K562 (cell line): Measurements from ENCODE around the gene TGFBR3L. TPM values are rescaled to one million over a fixed set of nuclear protein-coding genes. Genes with fewer than 3 reads are reported as not detected.

Source experiments
- ARID4B ChIP-seq: sonication (generic); formaldehyde crosslinking; IDR thresholded peaks from 2 replicates; pipeline ENCODE4 v1.8.0; 2022; ENCODE audit warnings: mild to moderate bottlenecking, missing genetic modification reagents
- ATF1 ChIP-seq, 2 experiments: fragments of 450-650 bp in 1 of 2; IDR thresholded peaks; 2 replicates each; pipeline ENCODE4 v1.6.1; 2016; ENCODE audit warnings: missing compliant biosample characterization in 1 of 2, missing genetic modification characterization in 1 of 2
- BCOR ChIP-seq: fragments of 450-650 bp; IDR thresholded peaks from 2 replicates; pipeline ENCODE4 v1.6.1; 2016
- CBX3 ChIP-seq, 2 experiments: IDR thresholded peaks; 1 replicate in 1 of 2; 2 replicates in 1 of 2; pipeline ENCODE4 v1.6.1; 2012; ENCODE audit warnings: inconsistent platforms in 2 of 2, low read length in 2 of 2, borderline replicate concordance in 1 of 2, control low read depth in 1 of 2
- ELF1 ChIP-seq: fragments of 200-800 bp; sonication (Bioruptor generic); IDR thresholded peaks from 2 replicates; pipeline ENCODE4 v1.6.1; 2016; ENCODE audit warnings: missing genetic modification characterization, missing compliant biosample characterization
- NRF1 ChIP-seq, 2 experiments: fragments of 450-650 bp; IDR thresholded peaks in 1 of 2; conservative IDR thresholded peaks in 1 of 2; 2 replicates each; pipeline ENCODE4 v1.6.1; 2014; ENCODE audit warnings: mild to moderate bottlenecking in 2 of 2
- PRDM10 ChIP-seq: fragments of 450-650 bp; IDR thresholded peaks from 2 replicates; pipeline ENCODE4 v1.6.1; 2018; ENCODE audit not compliant: partially characterized antibody
- PTBP1 ChIP-seq: fragments of 200-400 bp; formaldehyde crosslinking; IDR thresholded peaks from 2 replicates; pipeline ENCODE4 v1.6.1; 2017; ENCODE audit warnings: low read depth, low read length
- RBM34 ChIP-seq: fragments of 200-400 bp; formaldehyde crosslinking; IDR thresholded peaks from 2 replicates; pipeline ENCODE4 v1.6.1; 2018; ENCODE audit warnings: low read length, borderline replicate concordance; ENCODE audit not compliant: insufficient read depth
- SRF ChIP-seq, 2 experiments: fragments of 250-450, 450-650 bp in 1 of 2; sonication (Bioruptor Pico) in 1 of 2; sonication (generic) in 1 of 2; formaldehyde crosslinking; IDR thresholded peaks; 2 replicates each; pipeline versions ENCODE4 v1.5.0 to v1.5.1; 2020 to 2022; ENCODE audit warnings: mild to moderate bottlenecking in 1 of 2, missing genetic modification reagents in 1 of 2
- TOE1 ChIP-seq, 2 experiments: fragments of 450-650 bp in 1 of 2; sonication (generic) in 1 of 2; formaldehyde crosslinking in 1 of 2; IDR thresholded peaks; 2 replicates each; pipeline versions ENCODE4 v1.7.1 to v1.8.0; 2016 to 2022; ENCODE audit warnings: borderline replicate concordance in 2 of 2, mild to moderate bottlenecking in 2 of 2, antibody characterized with exemption in 1 of 2, inconsistent platforms in 1 of 2, low read depth in 1 of 2, missing genetic modification reagents in 1 of 2, moderate library complexity in 1 of 2
- ZFX ChIP-seq: sonication (generic); formaldehyde crosslinking; IDR thresholded peaks from 2 replicates; pipeline ENCODE4 v1.8.0; 2022; ENCODE audit warnings: mild to moderate bottlenecking, missing genetic modification reagents, moderate library complexity
- polyA plus RNA-seq, 8 experiments: library from polyadenylated mRNA; depleted of rRNA in 4 of 8; stranded (reverse) in 5 of 8; unstranded in 3 of 8; fragments of >200 nt; fragmentation: Nextera tagmentation in 2 of 8; fragmentation: Illumina TruSeq in 1 of 8; extraction: Ambion mirVana in 2 of 8; extraction: Trizol in 1 of 8; gene quantifications; 2 replicates each; pipeline versions ENCODE4 v1.2.1 to v1.2.3, GENCODE V29; 2011 to 2014; ENCODE audit warnings: inconsistent platforms in 1 of 8, missing spikeins in 1 of 8
- total RNA-seq, 7 experiments: library from RNA; depleted of rRNA in 6 of 7; stranded (reverse); fragments of >200 nt in 6 of 7; fragmentation: Illumina TruSeq in 2 of 7; extraction: Trizol in 2 of 7; gene quantifications; 2 replicates each; pipeline versions ENCODE4 v1.2.1 to v1.2.3, GENCODE V29; 2011 to 2021; ENCODE audit warnings: low replicate concordance in 1 of 7
- TF ChIP-seq, protein P1 (sequence below): sonication (generic); IDR thresholded peaks from 2 replicates; pipeline ENCODE4 v1.6.1; 2016

Gene TGFBR3L
- total and polyA plus RNA-seq, 9 of the 15 experiments (the other 6 are each of a cell fraction or from before 2014, with no cell fraction given): not detected

GRCh38 chr19:7872306-7873204 lies 42.1 kb upstream of the TGFBR3L start (continued):
- TF ChIP-seq, protein P1, sequence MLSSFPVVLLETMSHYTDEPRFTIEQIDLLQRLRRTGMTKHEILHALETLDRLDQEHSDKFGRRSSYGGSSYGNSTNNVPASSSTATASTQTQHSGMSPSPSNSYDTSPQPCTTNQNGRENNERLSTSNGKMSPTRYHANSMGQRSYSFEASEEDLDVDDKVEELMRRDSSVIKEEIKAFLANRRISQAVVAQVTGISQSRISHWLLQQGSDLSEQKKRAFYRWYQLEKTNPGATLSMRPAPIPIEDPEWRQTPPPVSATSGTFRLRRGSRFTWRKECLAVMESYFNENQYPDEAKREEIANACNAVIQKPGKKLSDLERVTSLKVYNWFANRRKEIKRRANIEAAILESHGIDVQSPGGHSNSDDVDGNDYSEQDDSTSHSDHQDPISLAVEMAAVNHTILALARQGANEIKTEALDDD: no peak
- TF ChIP-seq ARID4B (CRISPR knock-in tag): peak; percentile 4
- peak; percentile 98 for TF ChIP-seq BCOR
- no peak for TF ChIP-seq RBM34
- peak; percentile 38; the same call in 1 of the 2 replicates for TF ChIP-seq ZFX (CRISPR knock-in tag)
- TF ChIP-seq ELF1 (tag): 0 out of 2 replicates have a peak, but pooled peaks have one; percentile 30
- TF ChIP-seq PRDM10: peak; percentile 46
- TF ChIP-seq ATF1 (CRISPR knock-in tag; IDR thresholded peaks at IDR 0.05): no peak
- 0 out of 2 replicates have a peak, but pooled peaks have one; percentile 2 for TF ChIP-seq ATF1 (tag; IDR thresholded peaks at IDR 0.05)
- TF ChIP-seq NRF1 (conservative IDR thresholded peaks at IDR 0.05 in 1 of 2, IDR thresholded peaks at IDR 0.05 in 1 of 2): peak in 1 of 2 experiments; percentile 58; a peak in 2 of 4 replicates
- TF ChIP-seq TOE1 (IDR thresholded peaks at IDR 0.05; ENCODE audit: borderline replicate concordance): no peak
- 0 out of 2 replicates have a peak, but pooled peaks have one; percentile 34 for TF ChIP-seq TOE1 (CRISPR knock-in tag; IDR thresholded peaks at IDR 0.05; ENCODE audit: borderline replicate concordance, low read depth)
- TF ChIP-seq CBX3 (IDR thresholded peaks at IDR 0.05; ENCODE audit: borderline replicate concordance in 1 of 2, low read length in 2 of 2): peak in 1 of 2 experiments; percentile 68; a peak in 1 of 3 replicates
- peak; percentile 96 for TF ChIP-seq PTBP1
- peak in 1 of 2 experiments; percentile 3; a peak in 1 of 4 replicates for TF ChIP-seq SRF (CRISPR knock-in tag; IDR thresholded peaks at IDR 0.05)
